K562 (cell line): ENCODE results near the gene PTPN1. TPM values are rescaled to one million over a fixed set of nuclear protein-coding genes. Genes with fewer than 3 reads are reported as not detected.
A peak's percentile ranks its signal among the peaks of the same experiment; 100 is the strongest.

Experiments
- ATF7 ChIP-seq: fragments of 450-650 bp; IDR thresholded peaks from 2 replicates; pipeline ENCODE4 v1.7.1; 2014; ENCODE audit warnings: mild to moderate bottlenecking, moderate library complexity
- BCL6 ChIP-seq: fragments of 250-450 bp; sonication (Bioruptor Pico); IDR thresholded peaks from 2 replicates; pipeline ENCODE4 v1.4.0; 2020
- CBX2 ChIP-seq: fragments of 200-600 bp; sonication (generic); IDR thresholded peaks from one replicate; pipeline ENCODE4 v1.6.1; 2012; ENCODE audit warnings: mild to moderate bottlenecking, low read length, inconsistent platforms; ENCODE audit not compliant: insufficient read depth, poor library complexity, severe bottlenecking
- CC2D1A ChIP-seq: fragments of 450-650 bp; IDR thresholded peaks from 2 replicates; pipeline ENCODE4 v1.6.1; 2017; ENCODE audit warnings: mild to moderate bottlenecking
- CREM ChIP-seq: IDR thresholded peaks from 2 replicates; pipeline ENCODE4 v1.6.1; 2014; ENCODE audit warnings: antibody characterized with exemption, low read depth
- CTBP1 ChIP-seq: fragments of 450-650 bp; IDR thresholded peaks from 2 replicates; pipeline ENCODE4 v1.6.1; 2016; ENCODE audit warnings: borderline replicate concordance
- HDAC2 ChIP-seq: fragments of 450-650 bp; IDR thresholded peaks from 2 replicates; pipeline ENCODE4 v1.6.1; 2016; ENCODE audit warnings: mild to moderate bottlenecking
- HMG20B ChIP-seq: fragments of 250-450 bp; sonication (Bioruptor Pico); IDR thresholded peaks from 2 replicates; pipeline ENCODE4 v1.5.0; 2021; ENCODE audit warnings: mild to moderate bottlenecking
- KLF13 ChIP-seq: fragments of 450-650 bp; IDR thresholded peaks from 2 replicates; pipeline ENCODE4 v1.6.1; 2016; ENCODE audit warnings: missing genetic modification characterization, low read depth, mild to moderate bottlenecking, missing compliant biosample characterization, moderate library complexity, borderline replicate concordance
- MAFK ChIP-seq: IDR thresholded peaks from 2 replicates; pipeline ENCODE4 v1.6.1; 2011; ENCODE audit warnings: low read length, improper control_type of control experiment
- RAD21 ChIP-seq, 2 experiments: fragments of 250-450 bp in 1 of 2; fragments of 450-650 bp in 1 of 2; sonication (Bioruptor Pico) in 1 of 2; formaldehyde crosslinking in 1 of 2; IDR thresholded peaks in 1 of 2; conservative IDR thresholded peaks in 1 of 2; 2 replicates each; pipeline versions ENCODE4 v1.4.0 to v1.8.0; 2020 to 2022; ENCODE audit warnings: mild to moderate bottlenecking in 2 of 2, moderate library complexity in 1 of 2
- RBM22 ChIP-seq: fragments of 200-400 bp; formaldehyde crosslinking; IDR thresholded peaks from 2 replicates; pipeline ENCODE4 v1.6.1; 2018; ENCODE audit warnings: low read length, low read depth; ENCODE audit not compliant: poor library complexity, severe bottlenecking
- TAF15 ChIP-seq: fragments of 200-400 bp; formaldehyde crosslinking; IDR thresholded peaks from 2 replicates; pipeline ENCODE4 v1.6.1; 2017; ENCODE audit warnings: mild to moderate bottlenecking, low read depth, low read length, moderate library complexity
- XRCC4 ChIP-seq: IDR thresholded peaks from one replicate; pipeline ENCODE4 v1.6.1; 2011; ENCODE audit not compliant: insufficient read depth, insufficient read length; ENCODE audit errors: extremely low read depth
- polyA plus RNA-seq, 8 experiments: library from polyadenylated mRNA; depleted of rRNA in 4 of 8; stranded (reverse) in 5 of 8; unstranded in 3 of 8; fragments of >200 nt; fragmentation: Nextera tagmentation in 2 of 8; fragmentation: Illumina TruSeq in 1 of 8; extraction: Ambion mirVana in 2 of 8; extraction: Trizol in 1 of 8; gene quantifications; 2 replicates each; pipeline versions ENCODE4 v1.2.1 to v1.2.3, GENCODE V29; 2011 to 2014; ENCODE audit warnings: inconsistent platforms in 1 of 8, missing spikeins in 1 of 8
- total RNA-seq, 7 experiments: library from RNA; depleted of rRNA in 6 of 7; stranded (reverse); fragments of >200 nt in 6 of 7; fragmentation: Illumina TruSeq in 2 of 7; extraction: Trizol in 2 of 7; gene quantifications; 2 replicates each; pipeline versions ENCODE4 v1.2.1 to v1.2.3, GENCODE V29; 2011 to 2021; ENCODE audit warnings: low replicate concordance in 1 of 7
- TF ChIP-seq, protein P1 (sequence below): fragments of 200-800 bp; sonication (Bioruptor generic); IDR thresholded peaks from 2 replicates; pipeline ENCODE4 v1.6.1; 2017; ENCODE audit warnings: missing genetic modification characterization, missing compliant biosample characterization
- TF ChIP-seq, protein P2 (sequence below): sonication (generic); formaldehyde crosslinking; IDR thresholded peaks from 2 replicates; pipeline ENCODE4 v1.8.0; 2022; ENCODE audit warnings: mild to moderate bottlenecking, missing genetic modification reagents, borderline replicate concordance
- TF ChIP-seq, protein P3 (sequence below): IDR thresholded peaks from 2 replicates; pipeline ENCODE4 v1.6.1; 2011; ENCODE audit warnings: borderline replicate concordance, low read depth, mild to moderate bottlenecking, moderate library complexity, low read length; ENCODE audit not compliant: insufficient read depth, poor library complexity, severe bottlenecking
- TF ChIP-seq, protein P4 (sequence below), 3 experiments: IDR thresholded peaks in 2 of 3; conservative IDR thresholded peaks in 1 of 3; 2 replicates each; pipeline ENCODE4 v1.5.1; 2011 to 2012; ENCODE audit warnings: low read length in 3 of 3, mild to moderate bottlenecking in 3 of 3, control low read depth in 2 of 3, improper control_type of control experiment in 1 of 3, inconsistent platforms in 1 of 3, low read depth in 1 of 3, mixed read lengths in 1 of 3, moderate library complexity in 1 of 3; ENCODE audit not compliant: insufficient read depth in 2 of 3

The PTPN1 gene
- total and polyA plus RNA-seq, 9 of the 15 experiments (the other 6 are each of a cell fraction or from before 2014, with no cell fraction given) = 11.0 to 85.3 (median 54.0) TPM

DNA sequence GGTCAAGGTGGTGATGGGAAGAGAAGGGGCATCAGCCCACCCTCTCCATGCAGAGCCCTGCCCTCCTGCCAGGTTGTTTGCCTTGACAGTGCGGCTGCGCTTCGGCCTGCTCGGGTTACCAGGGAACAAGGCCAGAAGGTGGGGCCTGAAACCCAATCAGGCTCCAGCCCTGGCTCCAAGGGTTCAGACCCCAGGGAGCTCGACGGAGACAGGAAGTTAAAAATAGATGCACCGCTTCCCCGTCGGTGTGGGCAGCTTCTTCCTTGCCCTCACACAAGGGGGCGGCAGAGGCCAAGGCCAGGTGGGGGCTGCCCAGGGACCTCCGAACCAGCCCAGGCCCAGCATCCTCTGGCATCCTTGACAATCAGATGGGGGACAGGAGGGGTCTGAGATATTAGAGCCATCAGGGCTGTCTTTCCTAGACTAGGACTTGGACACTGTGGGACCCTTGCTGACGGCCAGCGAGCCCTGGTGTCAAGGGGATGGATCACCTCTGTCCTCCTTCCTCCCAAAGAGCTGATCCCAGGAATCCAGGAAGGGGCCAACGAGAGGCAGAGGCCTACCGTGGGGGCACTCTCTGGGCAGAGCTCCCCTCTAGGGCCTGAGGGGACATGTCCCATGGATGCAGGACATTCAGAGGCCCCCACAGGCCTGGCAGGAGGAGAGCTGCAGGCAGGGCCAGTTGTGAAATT lies 115.9 kb downstream of the PTPN1 start (continued):
- TF ChIP-seq HMG20B (no peak), TAF15 (no peak), XRCC4 (no peak), BCL6 (no peak), RBM22 (no peak), CREM (0 out of 2 replicates have a peak, but pooled peaks have one; percentile 46), CTBP1 (peak; percentile 33; the same call in 1 of the 2 replicates), CBX2 (no peak), MAFK (no peak), ATF7 (no peak), KLF13 (tag) (no peak), CC2D1A (0 out of 2 replicates have a peak, but pooled peaks have one; percentile 23), HDAC2 (no peak), RAD21 (CRISPR knock-in tag; conservative IDR thresholded peaks at IDR 0.05 in 1 of 2, IDR thresholded peaks at IDR 0.05 in 1 of 2) (peak; percentile 78 to 95)
- TF ChIP-seq, protein P1, sequence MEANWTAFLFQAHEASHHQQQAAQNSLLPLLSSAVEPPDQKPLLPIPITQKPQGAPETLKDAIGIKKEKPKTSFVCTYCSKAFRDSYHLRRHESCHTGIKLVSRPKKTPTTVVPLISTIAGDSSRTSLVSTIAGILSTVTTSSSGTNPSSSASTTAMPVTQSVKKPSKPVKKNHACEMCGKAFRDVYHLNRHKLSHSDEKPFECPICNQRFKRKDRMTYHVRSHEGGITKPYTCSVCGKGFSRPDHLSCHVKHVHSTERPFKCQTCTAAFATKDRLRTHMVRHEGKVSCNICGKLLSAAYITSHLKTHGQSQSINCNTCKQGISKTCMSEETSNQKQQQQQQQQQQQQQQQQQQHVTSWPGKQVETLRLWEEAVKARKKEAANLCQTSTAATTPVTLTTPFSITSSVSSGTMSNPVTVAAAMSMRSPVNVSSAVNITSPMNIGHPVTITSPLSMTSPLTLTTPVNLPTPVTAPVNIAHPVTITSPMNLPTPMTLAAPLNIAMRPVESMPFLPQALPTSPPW (CRISPR knock-in tag) = 0 out of 2 replicates have a peak, but pooled peaks have one; percentile 15
- TF ChIP-seq, protein P2, sequence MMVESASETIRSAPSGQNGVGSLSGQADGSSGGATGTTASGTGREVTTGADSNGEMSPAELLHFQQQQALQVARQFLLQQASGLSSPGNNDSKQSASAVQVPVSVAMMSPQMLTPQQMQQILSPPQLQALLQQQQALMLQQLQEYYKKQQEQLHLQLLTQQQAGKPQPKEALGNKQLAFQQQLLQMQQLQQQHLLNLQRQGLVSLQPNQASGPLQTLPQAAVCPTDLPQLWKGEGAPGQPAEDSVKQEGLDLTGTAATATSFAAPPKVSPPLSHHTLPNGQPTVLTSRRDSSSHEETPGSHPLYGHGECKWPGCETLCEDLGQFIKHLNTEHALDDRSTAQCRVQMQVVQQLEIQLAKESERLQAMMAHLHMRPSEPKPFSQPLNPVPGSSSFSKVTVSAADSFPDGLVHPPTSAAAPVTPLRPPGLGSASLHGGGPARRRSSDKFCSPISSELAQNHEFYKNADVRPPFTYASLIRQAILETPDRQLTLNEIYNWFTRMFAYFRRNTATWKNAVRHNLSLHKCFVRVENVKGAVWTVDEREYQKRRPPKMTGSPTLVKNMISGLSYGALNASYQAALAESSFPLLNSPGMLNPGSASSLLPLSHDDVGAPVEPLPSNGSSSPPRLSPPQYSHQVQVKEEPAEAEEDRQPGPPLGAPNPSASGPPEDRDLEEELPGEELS (CRISPR knock-in tag) = no peak
- TF ChIP-seq, protein P3, sequence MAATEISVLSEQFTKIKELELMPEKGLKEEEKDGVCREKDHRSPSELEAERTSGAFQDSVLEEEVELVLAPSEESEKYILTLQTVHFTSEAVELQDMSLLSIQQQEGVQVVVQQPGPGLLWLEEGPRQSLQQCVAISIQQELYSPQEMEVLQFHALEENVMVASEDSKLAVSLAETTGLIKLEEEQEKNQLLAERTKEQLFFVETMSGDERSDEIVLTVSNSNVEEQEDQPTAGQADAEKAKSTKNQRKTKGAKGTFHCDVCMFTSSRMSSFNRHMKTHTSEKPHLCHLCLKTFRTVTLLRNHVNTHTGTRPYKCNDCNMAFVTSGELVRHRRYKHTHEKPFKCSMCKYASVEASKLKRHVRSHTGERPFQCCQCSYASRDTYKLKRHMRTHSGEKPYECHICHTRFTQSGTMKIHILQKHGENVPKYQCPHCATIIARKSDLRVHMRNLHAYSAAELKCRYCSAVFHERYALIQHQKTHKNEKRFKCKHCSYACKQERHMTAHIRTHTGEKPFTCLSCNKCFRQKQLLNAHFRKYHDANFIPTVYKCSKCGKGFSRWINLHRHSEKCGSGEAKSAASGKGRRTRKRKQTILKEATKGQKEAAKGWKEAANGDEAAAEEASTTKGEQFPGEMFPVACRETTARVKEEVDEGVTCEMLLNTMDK = peak; percentile 56
- TF ChIP-seq, protein P4, sequence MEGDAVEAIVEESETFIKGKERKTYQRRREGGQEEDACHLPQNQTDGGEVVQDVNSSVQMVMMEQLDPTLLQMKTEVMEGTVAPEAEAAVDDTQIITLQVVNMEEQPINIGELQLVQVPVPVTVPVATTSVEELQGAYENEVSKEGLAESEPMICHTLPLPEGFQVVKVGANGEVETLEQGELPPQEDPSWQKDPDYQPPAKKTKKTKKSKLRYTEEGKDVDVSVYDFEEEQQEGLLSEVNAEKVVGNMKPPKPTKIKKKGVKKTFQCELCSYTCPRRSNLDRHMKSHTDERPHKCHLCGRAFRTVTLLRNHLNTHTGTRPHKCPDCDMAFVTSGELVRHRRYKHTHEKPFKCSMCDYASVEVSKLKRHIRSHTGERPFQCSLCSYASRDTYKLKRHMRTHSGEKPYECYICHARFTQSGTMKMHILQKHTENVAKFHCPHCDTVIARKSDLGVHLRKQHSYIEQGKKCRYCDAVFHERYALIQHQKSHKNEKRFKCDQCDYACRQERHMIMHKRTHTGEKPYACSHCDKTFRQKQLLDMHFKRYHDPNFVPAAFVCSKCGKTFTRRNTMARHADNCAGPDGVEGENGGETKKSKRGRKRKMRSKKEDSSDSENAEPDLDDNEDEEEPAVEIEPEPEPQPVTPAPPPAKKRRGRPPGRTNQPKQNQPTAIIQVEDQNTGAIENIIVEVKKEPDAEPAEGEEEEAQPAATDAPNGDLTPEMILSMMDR (IDR thresholded peaks at IDR 0.05 in 2 of 3, conservative IDR thresholded peaks at IDR 0.05 in 1 of 3; ENCODE audit: insufficient read depth in 2 of 3, low read depth in 1 of 3, low read length in 3 of 3) = peak; percentile 83 to 87 (median 83)
